K562 (cell line): Measurements from ENCODE around the gene ZIC2.

ENCODE experiments used
- ELF1 ChIP-seq: fragments of 200-800 bp; sonication (Bioruptor generic); IDR thresholded peaks from 2 replicates; pipeline ENCODE4 v1.6.1; 2016; ENCODE audit warnings: missing genetic modification characterization, missing compliant biosample characterization
- HDAC2 ChIP-seq: fragments of 450-650 bp; IDR thresholded peaks from 2 replicates; pipeline ENCODE4 v1.6.1; 2016; ENCODE audit warnings: mild to moderate bottlenecking
- KAT2B ChIP-seq: IDR thresholded peaks from one replicate; pipeline ENCODE4 v1.6.1; 2012; ENCODE audit warnings: low read depth, mild to moderate bottlenecking, control low read depth, inconsistent platforms, low read length, moderate library complexity
- POLR2A ChIP-seq: fragments of 450-650 bp; conservative IDR thresholded peaks from 2 replicates; pipeline ENCODE4 v1.6.1; 2016
- SPI1 ChIP-seq: IDR thresholded peaks from 2 replicates; pipeline ENCODE4 v1.6.1; 2011; ENCODE audit warnings: low read depth, low read length, control low read depth, borderline replicate concordance

- no peak for TF ChIP-seq KAT2B
- TF ChIP-seq SPI1 = no peak
- no peak for TF ChIP-seq HDAC2
- TF ChIP-seq POLR2A = no peak
- no peak for TF ChIP-seq ELF1 (tag)
Measured at GRCh38 chr13:99965329-99966000, 16.1 kb upstream of the ZIC2 start.
